Measurements from ENCODE around the gene ERAL1. TPM values are rescaled to one million over a fixed set of nuclear protein-coding genes. Genes with fewer than 3 reads are reported as not detected.

ERAL1 gene
- total and polyA plus RNA-seq, 4 donors = 28.4 to 39.3 (median 36.9) TPM

DNA sequence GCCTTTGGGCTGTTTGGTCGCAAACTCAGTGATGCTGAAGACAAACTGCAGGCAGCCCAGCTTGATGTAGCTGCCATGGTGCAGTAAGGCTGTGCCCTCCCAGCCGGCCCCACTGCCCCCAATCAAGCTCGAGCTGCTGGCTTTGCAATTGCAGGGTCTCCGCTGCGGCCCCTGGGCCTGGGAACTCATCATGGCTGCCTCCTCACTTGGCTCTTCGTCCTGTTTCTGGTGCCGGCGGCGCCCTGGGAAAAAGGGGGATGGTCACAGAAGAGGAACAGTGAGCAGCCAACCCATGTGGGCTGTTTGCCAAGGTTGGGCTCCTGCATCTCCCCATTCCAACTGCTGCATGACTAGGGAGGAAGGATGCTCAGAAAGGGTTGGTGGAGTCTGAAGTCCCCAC, 51.5 kb downstream of the ERAL1 start:
- H3K36me3 ChIP-seq (ENCODE audit: control insufficient read depth in 4 of 4, insufficient read depth in 4 of 4, low read length in 4 of 4) = peaks cover 12 to 38% (median 32%) of the 10 kb centered on the region in 4 donors
- TF ChIP-seq, protein P1, sequence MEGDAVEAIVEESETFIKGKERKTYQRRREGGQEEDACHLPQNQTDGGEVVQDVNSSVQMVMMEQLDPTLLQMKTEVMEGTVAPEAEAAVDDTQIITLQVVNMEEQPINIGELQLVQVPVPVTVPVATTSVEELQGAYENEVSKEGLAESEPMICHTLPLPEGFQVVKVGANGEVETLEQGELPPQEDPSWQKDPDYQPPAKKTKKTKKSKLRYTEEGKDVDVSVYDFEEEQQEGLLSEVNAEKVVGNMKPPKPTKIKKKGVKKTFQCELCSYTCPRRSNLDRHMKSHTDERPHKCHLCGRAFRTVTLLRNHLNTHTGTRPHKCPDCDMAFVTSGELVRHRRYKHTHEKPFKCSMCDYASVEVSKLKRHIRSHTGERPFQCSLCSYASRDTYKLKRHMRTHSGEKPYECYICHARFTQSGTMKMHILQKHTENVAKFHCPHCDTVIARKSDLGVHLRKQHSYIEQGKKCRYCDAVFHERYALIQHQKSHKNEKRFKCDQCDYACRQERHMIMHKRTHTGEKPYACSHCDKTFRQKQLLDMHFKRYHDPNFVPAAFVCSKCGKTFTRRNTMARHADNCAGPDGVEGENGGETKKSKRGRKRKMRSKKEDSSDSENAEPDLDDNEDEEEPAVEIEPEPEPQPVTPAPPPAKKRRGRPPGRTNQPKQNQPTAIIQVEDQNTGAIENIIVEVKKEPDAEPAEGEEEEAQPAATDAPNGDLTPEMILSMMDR (IDR thresholded peaks at IDR 0.05; ENCODE audit: control extremely low read depth, extremely low read depth) = no peak
- peak; percentile 41 to 57 (median 53) for DNase-seq
- no peak overlapping the region for H3K4me3 ChIP-seq
- no peak for ATAC-seq (ENCODE audit: insufficient read depth, low FRiP score)
- no peaks in the 10 kb centered on the region for H3K9me3 ChIP-seq (ENCODE audit: control insufficient read depth in 4 of 4, insufficient read depth in 3 of 4, low read length in 3 of 4)
- WGBS, 2 donors = 81 to 82% methylated on average over 9 of the region's 9 CpGs
- H3K4me1 ChIP-seq (ENCODE audit: control insufficient read depth in 5 of 5, insufficient read depth in 5 of 5, low read length in 5 of 5) = peaks cover 0 to 31% (median 5%) of the 10 kb centered on the region in 5 donors
- no peaks in the 10 kb centered on the region for H3K27me3 ChIP-seq (ENCODE audit: control insufficient read depth in 3 of 3, insufficient read depth in 3 of 3, low read length in 2 of 3)
- H3K27ac ChIP-seq (ENCODE audit: low read depth in 1 of 2, low read length in 1 of 2) = no peak overlapping the region
- no peak overlapping the region for H3K9ac ChIP-seq (ENCODE audit: insufficient read depth in 1 of 2, low read length in 2 of 2)

DNA sequence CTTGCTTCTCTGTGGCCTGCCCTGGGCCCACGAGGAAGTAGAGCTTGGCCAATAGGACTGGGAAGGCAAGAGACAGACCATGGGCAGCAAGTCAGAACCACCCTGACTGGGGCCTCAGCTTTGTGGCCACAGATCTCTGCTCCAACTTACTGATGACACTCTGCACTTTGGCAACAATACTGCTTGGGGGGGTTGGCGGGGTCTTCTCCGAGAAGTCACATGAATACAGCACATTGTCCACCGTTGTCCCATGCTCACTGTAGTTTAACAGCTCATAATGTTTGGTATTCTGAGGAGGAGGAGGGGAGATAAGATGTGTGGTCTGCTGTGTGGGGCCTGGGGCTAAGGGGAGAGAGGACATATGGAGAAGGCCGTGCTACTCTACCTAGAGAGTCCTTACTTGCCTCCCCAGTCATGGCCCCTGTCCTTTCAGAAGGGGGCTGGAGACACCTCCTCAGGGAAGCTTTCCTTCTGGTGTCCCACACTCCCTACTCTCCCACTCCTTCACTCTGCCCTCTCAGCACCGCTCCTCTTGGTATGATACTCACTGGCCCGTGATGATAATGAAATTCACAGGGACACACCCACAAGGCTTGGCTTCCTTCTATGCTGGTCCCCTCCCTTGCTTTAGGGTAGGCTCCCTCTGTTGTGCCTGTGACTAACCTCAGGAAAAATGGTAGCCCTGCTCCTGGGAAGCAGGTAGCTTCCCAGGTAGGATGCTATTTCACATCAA, 52.1 kb downstream of the ERAL1 start:
- H3K9ac ChIP-seq (ENCODE audit: insufficient read depth in 1 of 2, low read length in 2 of 2) = no peak overlapping the region
- DNase-seq (peak; percentile 46 to 68 (median 62)), ATAC-seq (ENCODE audit: insufficient read depth, low FRiP score) (no peak)
- H3K36me3 ChIP-seq (ENCODE audit: control insufficient read depth in 4 of 4, insufficient read depth in 4 of 4, low read length in 4 of 4) = peaks cover 12 to 44% (median 35%) of the 10 kb centered on the region in 4 donors
- no peak overlapping the region for H3K27ac ChIP-seq (ENCODE audit: low read depth in 1 of 2, low read length in 1 of 2)
- H3K9me3 ChIP-seq (ENCODE audit: control insufficient read depth in 4 of 4, insufficient read depth in 3 of 4, low read length in 3 of 4) = no peaks in the 10 kb centered on the region
- 76 to 80% methylated on average over 7 of the region's 7 CpGs for WGBS, 2 donors
- H3K4me1 ChIP-seq (ENCODE audit: control insufficient read depth in 5 of 5, insufficient read depth in 5 of 5, low read length in 5 of 5) = peaks cover 0 to 31% (median 7%) of the 10 kb centered on the region in 5 donors
- TF ChIP-seq, protein P1 (IDR thresholded peaks at IDR 0.05; ENCODE audit: control extremely low read depth, extremely low read depth) = no peak
- no peaks in the 10 kb centered on the region for H3K27me3 ChIP-seq (ENCODE audit: control insufficient read depth in 3 of 3, insufficient read depth in 3 of 3, low read length in 2 of 3)
- H3K4me3 ChIP-seq = no peak overlapping the region

DNA sequence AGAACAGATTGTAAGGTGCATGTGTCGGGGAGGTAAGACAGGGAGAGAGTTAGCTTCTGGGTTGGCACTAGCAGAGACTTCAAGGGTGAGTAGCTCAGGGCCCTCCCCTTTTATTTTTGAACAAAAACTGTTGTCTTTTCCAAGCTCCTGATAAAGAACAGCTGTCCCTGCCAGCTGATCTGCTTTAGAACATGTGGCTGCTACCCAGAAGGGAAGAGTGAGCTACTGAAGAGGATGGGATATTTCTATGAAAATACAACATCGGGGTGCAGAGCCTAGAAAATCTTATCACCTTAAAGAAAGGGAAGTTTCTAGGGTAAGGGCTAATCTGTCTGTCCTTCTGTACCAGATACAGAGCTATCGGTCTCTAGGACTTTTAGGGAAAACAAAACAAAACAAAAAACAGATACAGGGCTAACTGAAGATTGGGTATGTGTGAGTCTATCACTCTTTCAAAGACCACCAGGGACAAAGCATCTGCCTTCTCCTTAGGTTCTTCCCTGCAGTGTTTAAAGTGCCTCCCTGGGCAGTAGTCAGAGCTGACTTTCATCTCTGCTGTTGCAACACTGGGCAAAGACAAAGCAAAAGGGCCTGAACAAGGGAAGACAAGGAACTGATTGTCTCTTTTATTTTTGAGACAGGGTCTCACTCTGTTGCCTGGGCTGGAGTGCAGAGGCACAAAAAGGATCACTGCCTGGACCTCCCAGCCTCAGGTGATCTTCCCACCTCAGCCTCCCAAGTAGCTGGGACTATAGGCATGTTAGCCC, 53.1 kb downstream of the ERAL1 start:
- Histone ChIP-seq H3K4me3 (no peak overlapping the region), H3K9me3 (ENCODE audit: control insufficient read depth in 4 of 4, insufficient read depth in 3 of 4, low read length in 3 of 4) (no peaks in the 10 kb centered on the region), H3K4me1 (ENCODE audit: control insufficient read depth in 5 of 5, insufficient read depth in 5 of 5, low read length in 5 of 5) (peaks cover 0 to 27% (median 12%) of the 10 kb centered on the region in 5 donors), H3K36me3 (ENCODE audit: control insufficient read depth in 4 of 4, insufficient read depth in 4 of 4, low read length in 4 of 4) (peaks cover 14 to 53% (median 44%) of the 10 kb centered on the region in 4 donors), H3K27me3 (ENCODE audit: control insufficient read depth in 3 of 3, insufficient read depth in 3 of 3, low read length in 2 of 3) (no peaks in the 10 kb centered on the region), H3K9ac (ENCODE audit: insufficient read depth in 1 of 2, low read length in 2 of 2) (no peak overlapping the region), H3K27ac (ENCODE audit: low read depth in 1 of 2, low read length in 1 of 2) (peak overlapping the region in 1 of 2 donors; percentile 60)
- 83 to 86% methylated on average over 3 of the region's 3 CpGs for WGBS, 2 donors
- ATAC-seq (ENCODE audit: insufficient read depth, low FRiP score) (no peak), DNase-seq (peak; percentile 42 to 88 (median 77))
- TF ChIP-seq, protein P1 (IDR thresholded peaks at IDR 0.05; ENCODE audit: control extremely low read depth, extremely low read depth) = no peak

Measured in lung (tissue), 12 donors.